DMS53 treated with DMSO at 0.1 percent for 48 hours (cell line): ENCODE measurements around the gene PCBP4.
A peak's percentile ranks its signal among the peaks of the same experiment; 100 is the strongest.

Experiments
- DNase-seq: peaks from one replicate; lab custom pipeline; 2025; ENCODE audit not compliant: unreplicated experiment; lab: John Stamatoyannopoulos, UW

Gene PCBP4

DNA sequence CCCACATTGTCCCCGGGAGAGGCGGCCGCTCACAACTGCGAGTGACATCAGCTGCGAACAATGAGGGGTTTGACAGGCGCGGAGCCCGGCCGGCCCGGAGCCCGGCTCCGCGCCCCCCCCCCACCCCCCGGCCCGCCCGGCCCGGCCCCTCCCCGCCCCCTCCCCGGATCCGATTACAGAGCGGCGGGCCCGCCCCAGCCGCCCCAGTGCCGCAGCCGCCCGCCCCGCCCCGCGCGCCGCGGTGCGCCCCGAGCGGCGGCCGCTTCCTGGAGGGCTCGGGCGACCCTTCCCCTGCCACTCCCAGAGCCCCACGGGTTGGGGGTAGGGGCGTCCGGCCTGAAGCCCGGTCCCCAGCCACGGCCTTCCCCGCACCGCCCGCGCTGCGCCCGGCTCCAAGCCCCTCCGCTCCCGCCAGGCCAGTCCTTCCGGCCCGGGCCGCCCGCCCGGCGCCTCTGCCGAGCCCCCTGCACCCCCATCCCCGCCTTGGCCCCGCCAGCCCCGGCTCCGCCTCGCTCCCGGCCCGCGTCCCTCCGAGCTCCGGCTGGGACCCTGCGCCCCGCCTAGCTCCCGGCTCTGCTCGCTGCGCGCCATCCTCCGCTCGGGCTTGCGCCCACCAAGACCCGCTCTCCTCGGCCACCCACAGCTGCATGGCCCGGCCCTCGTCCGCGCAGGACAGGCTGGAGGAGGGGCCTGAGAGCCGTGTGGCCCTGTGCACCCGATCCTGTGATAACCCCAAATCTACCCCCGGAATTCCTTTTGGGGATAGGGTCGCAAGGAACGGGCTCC lies at the start of gene PCBP4:
TSS of gene PCBP4 (minus strand) at position 71 of the 786 bp plus-strand sequence. CDS start 6,214 bp downstream, outside the sequence.
- DNase-seq: no peak

DNA sequence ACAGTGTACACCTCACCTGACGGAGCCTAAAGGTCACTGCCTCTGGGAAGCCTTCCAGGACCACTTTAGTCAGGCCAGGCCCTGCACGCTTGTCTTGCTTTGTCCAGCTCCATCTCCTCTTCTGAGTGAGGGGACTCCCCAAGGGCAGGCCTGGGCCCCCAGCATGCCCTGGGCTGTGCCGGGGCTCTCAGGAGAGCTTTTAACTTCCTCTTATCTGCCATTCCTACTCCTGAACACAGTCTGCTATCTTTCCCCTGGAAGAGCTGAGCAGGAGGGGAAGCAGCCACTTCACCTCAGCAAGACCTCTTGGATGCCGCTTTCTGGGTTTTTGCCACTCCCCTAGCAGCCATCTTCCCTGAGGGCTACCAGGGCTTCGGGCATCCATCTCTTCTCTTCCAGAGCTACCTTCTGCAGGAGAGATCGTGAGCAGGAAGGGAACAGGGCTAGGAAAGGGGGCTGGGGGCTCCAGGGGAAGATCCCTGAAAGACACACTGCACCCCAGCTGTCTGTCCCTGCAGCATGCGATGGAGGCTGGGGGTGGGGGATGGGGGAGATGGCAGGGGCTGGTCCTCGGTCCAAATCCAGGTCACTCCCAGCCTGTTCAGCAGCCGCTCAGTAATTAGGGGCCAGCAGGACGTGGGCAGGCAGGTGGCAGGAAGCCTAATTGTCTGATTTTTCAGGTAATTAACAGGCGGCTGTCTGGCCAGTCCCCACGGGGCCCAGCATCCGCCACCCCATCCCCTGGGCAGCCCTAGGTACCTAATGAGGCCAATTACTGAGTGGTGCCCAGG lies 48.4 kb upstream of the PCBP4 start:
- no peak for DNase-seq

DNA sequence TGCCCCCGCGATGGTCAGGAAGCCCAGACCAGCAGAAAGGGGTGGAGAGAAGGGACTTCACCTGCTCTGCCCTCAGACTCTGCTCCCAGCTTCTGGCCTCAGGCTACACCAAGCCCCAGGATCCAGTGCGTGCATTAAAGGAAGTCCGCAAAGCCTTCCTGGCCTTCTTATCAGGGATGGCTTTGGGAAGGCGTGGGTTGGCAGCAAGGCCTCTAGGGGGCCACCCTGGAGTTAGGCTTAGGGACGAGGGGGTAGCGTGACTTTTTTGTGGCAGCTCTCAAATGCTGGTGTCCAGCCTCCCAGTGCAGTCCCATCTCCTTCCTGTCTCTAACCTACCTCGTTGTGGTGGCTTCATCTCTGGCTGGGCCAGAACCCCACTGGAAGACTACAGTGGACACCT lies 47.4 kb upstream of the PCBP4 start:
- DNase-seq: no peak

DNA sequence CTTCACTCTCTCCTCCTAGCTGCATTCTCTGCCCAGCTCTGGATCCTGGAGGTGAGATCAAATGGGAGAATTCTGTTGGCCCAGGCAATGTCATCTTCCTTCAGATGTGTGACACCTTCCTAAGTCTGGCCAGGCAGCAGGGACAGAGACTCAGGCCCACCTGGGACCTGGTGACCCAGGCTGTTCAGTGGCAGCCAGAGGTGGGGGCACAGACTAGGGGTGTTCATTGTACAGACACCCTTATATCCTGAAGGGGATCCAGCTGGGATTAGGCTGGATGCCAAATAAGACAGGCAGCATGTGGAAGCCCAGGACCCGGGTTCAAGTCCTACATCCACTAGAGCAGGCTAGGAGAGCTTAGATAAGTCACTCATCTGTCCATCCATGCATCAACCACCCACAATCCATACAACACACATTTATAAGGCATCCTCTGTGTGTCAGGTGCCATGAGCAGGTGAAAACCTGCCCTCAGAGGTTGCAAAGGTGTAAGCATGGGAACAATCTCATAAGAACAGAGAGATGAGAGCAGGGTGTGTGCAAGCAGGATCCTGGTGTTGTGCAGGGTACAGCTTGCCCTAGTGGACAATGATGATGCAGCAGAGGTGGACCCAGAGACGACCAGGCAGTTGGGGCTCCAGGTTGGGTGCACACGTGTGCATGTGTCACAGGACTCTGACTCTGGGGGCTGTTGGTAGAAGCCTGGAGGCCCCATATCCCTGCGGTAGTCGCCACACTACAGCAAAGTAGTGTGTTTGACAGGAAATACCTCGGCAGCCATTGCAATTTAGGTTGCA lies 46.7 kb upstream of the PCBP4 start:
- no peak for DNase-seq

DNA sequence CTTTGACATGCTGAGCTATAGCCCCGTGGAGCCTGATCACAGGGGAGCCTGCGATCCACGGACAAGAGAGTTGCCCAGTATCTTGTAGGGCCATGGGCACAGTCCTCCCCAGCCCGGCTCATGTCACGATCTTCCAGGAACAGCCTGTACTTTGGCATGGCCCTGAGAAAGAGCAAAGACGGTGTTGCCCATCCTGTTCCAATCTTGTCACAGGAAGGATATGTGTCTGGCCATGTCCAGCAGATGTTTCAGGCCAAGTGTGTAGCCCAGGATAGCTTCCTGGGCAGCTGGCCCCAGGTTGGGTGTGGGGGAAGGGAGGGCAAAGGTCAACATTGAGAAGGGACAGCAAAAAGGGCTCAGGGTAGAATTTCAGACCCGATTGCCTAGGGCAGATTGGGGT lies 45.4 kb upstream of the PCBP4 start:
- no peak for DNase-seq

DNA sequence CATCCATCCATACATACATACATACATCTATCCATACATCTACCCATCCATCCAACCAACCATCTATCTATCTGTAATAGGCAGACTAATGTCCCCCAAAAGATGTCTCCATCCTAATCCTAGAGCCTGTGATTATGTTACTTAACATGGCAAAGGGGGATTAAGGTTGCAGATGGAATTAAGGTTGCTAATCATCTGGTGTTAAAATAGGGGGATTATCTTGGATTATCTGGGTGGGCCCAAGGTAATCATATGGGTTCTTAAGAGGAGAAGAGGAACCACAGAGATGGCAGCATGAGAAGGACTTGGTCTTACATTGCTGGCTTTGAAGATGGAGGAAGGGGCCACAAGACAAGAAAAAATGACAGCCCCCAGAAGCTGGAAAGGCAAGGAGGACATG lies 43.2 kb upstream of the PCBP4 start:
- no peak for DNase-seq

DNA sequence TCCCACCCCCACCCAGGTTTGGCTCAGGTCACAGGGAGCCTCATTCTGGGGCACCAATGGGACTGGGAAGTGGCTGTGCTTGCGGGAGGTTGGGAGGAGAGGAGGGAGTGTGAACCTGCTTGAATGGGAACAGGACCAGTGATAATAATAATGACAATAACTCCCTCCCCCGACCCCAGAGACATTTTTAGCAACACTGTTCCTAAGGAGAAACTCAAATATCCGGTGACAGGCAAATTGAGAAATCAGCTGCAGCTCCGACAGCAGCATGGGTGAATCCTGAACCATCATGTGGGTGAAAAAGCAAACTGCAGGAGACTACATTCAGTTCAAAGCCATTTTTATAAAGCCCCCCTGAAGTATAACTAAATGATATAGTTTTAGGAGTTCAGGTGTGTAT lies 40.0 kb upstream of the PCBP4 start:
- DNase-seq: no peak

DNA sequence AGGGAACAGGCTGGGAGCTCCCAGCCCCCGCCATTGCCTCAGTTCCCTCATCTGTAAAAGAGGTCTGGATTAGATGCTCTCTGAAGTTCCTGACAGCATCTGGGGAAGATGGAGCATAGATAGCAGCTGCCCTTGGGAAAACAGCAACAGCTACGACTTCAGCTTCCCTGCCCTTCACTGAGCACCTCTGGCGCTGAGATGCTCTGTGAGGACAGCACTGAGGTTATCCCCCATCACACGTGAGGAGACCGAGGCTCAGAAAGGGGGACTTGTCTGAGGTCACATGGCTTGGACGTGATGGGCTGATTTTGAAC lies 39.5 kb upstream of the PCBP4 start:
- no peak for DNase-seq

DNA sequence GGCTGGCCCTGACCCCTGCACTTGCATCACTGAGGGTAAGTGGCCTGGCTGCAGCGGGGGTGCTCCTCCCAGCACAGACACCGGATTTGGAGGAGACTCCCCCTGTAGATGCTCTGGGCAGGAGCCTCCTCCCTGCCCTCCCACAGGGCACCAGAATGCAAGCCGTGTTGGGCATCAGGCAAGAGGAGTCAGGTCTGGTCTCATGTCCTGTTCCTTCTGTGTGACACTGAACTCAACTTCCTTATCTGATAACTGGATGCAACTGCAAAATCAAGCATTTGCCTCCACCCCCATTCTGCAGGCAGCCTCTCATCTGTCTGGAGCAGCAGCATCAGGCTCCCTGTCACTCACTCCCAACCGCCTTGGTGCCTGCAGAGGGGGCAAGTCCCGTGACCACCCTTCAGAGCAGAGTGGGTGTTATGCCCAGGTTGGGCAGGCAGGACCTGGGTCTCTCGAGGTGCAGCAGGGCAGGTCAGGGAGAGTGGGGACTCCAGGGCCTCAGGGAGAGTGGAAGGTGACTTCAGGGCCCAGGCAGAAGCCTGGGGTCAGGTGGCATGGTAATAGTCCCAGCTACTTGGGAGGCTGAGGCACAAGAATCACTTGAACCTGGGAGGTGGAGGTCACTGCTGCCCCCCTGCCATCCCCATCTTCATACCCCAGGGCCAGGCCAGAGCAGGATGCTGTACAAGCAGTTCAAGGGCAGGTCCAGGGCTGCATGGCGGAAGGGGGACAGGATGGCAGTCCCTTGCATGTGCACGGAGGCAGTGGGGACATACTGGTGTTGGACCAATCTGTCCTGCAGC lies 39.0 kb upstream of the PCBP4 start:
- no peak for DNase-seq

DNA sequence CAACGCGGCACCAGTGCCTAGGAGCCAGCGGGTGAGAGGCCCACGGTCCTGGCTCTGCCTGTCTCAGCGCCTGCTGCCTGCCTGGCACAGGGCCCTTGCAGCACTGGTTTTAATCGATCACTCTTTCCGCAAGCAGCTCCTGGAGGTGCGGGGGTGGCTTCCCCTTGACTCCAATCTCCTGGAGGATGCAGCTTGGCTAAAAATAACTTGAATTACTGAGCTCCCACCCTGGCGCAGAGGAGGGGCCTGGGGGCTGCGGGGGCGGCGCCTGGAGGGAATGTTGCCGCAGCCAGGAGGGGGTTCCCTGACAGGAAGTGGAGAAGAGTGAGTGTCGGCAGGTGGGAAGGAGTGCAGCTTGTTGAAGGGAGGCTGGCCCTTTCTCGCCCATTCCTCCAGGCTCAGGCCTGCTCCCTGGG lies 38.3 kb upstream of the PCBP4 start:
- DNase-seq: no peak

DNA sequence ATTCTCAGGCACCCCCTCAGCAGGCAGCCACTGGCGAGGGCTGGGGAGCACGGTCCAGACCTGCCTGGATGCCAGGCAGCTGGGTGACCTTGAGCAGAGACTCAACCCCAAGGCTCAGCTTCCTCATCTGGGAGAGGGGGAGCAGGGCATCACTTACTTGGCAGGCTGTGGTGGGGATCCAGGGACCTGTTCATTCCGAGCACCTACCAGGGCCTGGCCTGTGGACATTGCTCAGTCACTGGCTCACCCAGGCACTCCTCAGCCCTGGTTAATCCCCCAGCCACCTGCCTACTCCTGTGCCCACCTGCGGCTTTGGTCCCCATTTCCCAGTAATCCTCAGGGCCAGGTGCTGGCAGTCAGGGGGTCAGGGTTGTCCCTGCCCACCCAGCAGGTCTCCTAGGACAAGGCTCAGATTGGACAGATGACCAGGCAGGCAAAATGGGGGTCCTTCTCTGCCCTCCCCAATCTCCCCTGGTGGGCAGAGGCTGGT lies 37.7 kb upstream of the PCBP4 start:
- DNase-seq: no peak

DNA sequence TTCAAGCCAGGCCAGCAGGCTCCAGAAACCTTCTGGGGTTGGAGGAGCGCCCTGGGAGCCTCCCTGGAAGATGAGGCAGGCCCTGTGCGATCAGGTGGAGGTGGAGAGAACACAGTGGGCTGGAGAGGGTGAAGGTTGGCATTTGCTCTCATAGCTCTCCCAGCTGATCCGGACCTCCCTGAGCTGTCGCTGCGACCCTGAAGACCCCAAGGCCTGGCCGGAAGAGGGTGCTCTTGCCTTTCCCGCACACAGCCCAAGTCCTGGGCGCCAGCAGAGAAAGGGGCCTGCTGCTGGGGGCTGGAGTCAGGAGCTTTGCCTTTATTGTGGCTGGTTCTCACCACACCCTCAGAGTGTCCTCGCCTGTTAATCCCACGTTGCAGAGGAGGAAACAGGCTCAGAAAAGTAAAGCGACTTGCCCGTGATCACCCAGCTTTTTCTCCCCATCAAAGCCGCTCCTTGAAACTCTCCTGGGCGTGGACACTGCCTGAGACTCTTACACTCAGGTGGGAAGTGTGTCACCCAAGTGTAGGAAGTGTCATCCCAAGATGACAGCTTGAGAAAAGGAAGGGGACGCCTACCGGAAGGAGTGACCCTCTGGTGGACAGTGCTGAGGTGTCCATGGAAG lies 37.0 kb upstream of the PCBP4 start:
- DNase-seq: no peak

DNA sequence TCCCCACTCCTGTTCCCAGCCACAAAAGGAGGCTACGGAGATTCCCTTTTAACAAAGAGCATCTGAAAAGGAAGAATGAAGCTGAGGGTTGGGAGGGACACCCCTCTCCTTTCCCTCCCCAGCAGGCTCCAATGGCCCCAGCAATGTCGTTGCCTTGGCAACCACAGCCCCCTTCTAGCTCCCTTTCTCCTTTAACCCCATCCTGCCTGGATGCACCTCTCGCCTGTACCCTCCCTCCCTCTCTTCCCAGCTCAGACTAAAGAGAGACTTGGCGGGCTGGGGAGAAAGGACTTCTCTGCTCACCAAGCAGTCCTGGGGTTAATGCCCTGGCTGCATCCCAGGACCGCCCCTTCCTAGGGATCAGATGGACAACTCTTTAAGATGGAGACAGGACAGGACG lies 35.5 kb upstream of the PCBP4 start:
- DNase-seq: no peak

DNA sequence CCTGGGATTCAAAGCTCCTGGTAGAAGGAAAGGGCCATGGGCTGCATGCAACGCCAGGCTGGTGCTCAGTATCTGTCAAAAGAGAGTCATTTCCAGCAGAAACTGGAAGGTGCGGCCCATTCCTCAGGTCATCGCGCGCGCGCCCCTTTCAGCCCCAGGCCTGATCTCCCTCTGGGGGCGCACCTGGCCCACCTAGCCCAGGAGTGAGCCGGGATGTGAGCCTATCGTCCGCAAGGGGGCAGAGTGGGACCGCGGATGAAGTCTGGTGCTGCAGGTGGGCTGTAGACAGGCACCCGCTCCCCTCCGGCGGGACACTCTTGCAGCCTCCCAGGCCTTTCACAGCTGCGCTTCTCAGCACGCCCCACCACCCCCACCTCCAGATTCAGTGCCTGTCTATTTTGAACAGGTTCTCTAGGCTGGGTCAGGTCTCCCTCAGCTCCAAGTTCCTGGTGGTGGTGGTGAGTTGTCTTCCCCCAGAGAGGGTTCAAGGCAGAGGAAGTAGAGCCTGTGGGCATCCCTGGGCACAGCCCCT lies 34.3 kb upstream of the PCBP4 start:
- no peak for DNase-seq

DNA sequence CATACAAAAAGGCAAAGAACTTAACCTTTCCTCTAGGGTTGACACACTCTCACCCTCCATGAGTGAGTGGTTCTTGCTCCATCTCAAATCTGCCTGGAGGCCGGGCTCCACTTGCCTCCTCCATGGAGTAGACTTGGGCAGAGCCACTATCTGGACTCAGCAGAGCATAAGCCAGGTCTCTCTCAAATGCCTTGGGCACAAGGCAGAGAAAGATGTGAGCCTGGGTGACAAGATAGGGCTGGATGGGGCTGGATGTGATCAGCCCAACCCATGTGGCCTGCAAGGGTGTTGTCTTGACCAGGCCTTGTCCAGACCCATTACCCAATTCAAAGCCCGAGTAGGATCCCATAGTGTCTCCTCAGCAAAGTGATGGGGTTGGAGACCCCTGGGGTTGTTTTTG lies 32.6 kb upstream of the PCBP4 start:
- no peak for DNase-seq

DNA sequence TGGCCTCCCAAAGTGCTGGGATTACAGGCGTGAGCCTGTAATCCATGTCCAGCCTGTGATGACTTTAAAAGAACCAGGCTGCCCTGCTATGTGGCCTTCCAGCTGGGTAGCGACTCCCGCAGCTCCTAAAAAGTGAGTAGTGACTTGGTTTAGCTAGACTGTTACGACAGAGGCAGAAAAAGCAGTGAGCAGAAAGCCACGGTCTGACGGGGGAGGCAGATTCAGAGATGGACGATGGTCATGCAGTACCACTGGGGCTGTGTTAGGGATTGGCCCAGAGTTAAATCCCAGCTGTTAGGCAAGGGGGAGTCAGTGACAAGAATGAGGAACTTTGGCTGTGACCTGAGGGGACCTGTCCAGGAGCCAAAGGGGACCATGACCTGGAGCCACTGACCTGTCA lies 31.5 kb upstream of the PCBP4 start:
- DNase-seq: no peak

DNA sequence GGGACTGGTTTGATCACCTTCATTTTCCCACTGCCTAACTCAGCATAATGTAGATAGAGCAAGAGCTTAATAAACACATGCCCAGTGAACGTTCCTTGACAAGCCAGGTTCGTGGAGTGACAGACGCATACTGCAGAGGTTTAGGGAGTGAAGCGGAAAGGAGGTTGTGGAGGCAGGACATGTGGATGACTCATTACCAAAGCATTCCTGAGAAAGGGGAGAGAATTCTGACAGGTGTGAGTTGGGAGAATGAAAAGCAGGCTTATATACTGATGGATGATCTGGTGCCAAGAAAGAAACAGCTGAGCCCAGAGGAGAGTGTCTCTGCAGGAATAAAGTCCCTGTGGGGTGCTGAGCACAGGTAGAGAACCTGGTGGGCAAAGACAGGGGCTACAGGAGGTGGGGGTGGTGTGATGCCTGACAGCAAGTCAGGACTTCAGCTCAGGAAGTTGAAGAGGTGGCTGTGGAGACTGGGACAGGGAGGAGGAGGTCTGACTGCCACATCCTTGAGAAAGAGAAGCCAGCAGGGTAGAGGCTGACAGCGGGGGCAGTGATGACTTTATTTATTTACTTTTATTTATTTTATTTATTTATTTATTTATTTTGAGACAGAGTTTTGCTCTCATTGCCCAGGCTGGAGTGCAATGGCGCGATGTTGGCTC lies 30.8 kb upstream of the PCBP4 start:
- peak; percentile 10 for DNase-seq

DNA sequence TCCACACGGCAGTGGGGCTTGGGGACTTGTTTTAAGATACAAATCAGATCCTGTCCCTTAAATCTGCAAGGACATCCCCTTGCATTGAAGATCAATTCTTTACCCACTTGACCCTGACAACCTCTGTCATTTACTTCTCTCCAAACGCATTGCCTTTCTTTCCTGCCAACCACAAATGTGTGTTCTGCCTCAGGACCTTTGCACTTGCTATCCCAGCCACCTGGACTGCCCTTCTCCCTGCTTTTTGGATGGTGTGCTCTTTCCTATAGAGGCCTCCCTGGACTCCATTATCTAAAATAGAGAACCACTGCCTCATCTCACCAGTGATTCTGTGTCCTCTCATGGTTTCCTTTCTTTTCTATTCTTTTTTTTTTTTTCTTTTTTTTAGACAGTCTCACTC lies 29.9 kb upstream of the PCBP4 start:
- no peak for DNase-seq

DNA sequence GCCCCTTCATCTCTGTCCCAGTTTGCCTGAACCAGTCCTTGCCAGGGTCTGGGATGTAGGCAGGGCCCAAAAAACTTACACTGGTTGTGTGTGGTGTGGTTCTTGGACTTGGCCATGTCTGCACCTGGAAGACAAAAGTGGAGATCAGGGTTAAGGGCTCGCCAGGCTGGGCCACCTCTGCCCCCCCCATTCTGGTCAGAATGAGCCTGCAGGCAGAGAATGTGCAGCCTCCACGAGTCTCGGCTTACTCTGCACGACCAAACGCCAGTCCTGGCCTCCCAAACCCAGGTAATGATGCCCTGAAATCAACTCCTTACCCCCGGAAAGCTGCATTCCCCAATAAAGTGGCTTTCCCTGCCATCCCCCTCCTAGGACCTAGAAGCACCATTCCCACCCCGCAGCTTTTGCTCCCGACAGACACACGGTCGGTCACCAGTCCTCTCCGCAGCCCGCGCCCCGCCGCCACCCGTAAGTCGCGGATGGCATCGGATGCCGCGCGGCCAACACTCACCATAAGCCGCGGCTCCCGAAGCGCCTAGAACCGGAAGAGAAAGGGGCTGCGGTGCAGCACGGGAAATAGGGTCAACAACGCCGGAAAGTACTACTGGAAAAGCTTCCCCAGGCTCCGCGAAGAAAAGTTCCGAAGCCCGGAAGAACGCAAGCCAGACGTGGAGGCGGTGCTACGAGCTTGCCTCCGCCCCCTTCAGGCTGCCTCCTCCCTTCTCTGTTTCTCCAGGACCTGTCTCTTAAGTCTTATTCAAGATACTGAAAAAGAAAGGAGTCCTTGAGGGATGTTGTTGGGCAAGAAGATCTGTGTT lies 28.3 kb upstream of the PCBP4 start, which contains the start of gene RPL29:
TSS of gene RPL29 (minus strand) at position 550 of the 818 bp plus-strand sequence. CDS start at position 116, 434 bp downstream.
- peak; percentile 26 for DNase-seq
